ENCODE data around the gene TSPAN11.

The TSPAN11 gene

GRCh38 chr12:30925607-30926242 is 823 bp upstream of the TSPAN11 start:
- peak overlapping the region; percentile 31 to 32 for H3K4me3 ChIP-seq (replicated peaks in 1 of 2; ENCODE audit: low read depth in 2 of 2, low read length in 2 of 2)
- no peak for TF ChIP-seq CTCF (IDR thresholded peaks at IDR 0.05; ENCODE audit: low read depth, low read length)
- no peak for DNase-seq (ENCODE audit: low read depth in 2 of 2)

GRCh38 chr12:30927222-30927611 is 669 bp downstream of the TSPAN11 start:
- no peak for DNase-seq (ENCODE audit: low read depth in 2 of 2)
- TF ChIP-seq CTCF (IDR thresholded peaks at IDR 0.05; ENCODE audit: low read depth, low read length), result no peak
- no peak overlapping the region for H3K4me3 ChIP-seq (replicated peaks in 1 of 2; ENCODE audit: low read depth in 2 of 2, low read length in 2 of 2)

- no peak overlapping the region for H3K4me3 ChIP-seq (replicated peaks in 1 of 2; ENCODE audit: low read depth in 2 of 2, low read length in 2 of 2)
- TF ChIP-seq CTCF (IDR thresholded peaks at IDR 0.05; ENCODE audit: low read depth, low read length), result no peak
- DNase-seq (ENCODE audit: low read depth in 2 of 2), result no peak
Observed at GRCh38 chr12:30928356-30929244, 2.1 kb downstream of the TSPAN11 start.

GRCh38 chr12:30930238-30930637 is 3.7 kb downstream of the TSPAN11 start:
- H3K4me3 ChIP-seq (replicated peaks in 1 of 2; ENCODE audit: low read depth in 2 of 2, low read length in 2 of 2), result no peak overlapping the region
- TF ChIP-seq CTCF (IDR thresholded peaks at IDR 0.05; ENCODE audit: low read depth, low read length), result no peak
- no peak for DNase-seq (ENCODE audit: low read depth in 2 of 2)

- DNase-seq (ENCODE audit: low read depth in 2 of 2), result no peak
- H3K4me3 ChIP-seq (replicated peaks in 1 of 2; ENCODE audit: low read depth in 2 of 2, low read length in 2 of 2), result no peak overlapping the region
- TF ChIP-seq CTCF (IDR thresholded peaks at IDR 0.05; ENCODE audit: low read depth, low read length), result no peak
Observed at GRCh38 chr12:30930641-30931040, 4.1 kb downstream of the TSPAN11 start.

- no peak for DNase-seq (ENCODE audit: low read depth in 2 of 2)
- TF ChIP-seq CTCF (IDR thresholded peaks at IDR 0.05; ENCODE audit: low read depth, low read length), result no peak
Observed at GRCh38 chr12:30932881-30933280, 6.3 kb downstream of the TSPAN11 start.

More at GRCh38 chr12:30932881-30933280, 6.3 kb downstream of the TSPAN11 start:
- no peak overlapping the region for H3K4me3 ChIP-seq (replicated peaks in 1 of 2; ENCODE audit: low read depth in 2 of 2, low read length in 2 of 2)

All from cardiac fibroblast (primary cell).